Measurements from ENCODE around the gene NRXN3.

DNA sequence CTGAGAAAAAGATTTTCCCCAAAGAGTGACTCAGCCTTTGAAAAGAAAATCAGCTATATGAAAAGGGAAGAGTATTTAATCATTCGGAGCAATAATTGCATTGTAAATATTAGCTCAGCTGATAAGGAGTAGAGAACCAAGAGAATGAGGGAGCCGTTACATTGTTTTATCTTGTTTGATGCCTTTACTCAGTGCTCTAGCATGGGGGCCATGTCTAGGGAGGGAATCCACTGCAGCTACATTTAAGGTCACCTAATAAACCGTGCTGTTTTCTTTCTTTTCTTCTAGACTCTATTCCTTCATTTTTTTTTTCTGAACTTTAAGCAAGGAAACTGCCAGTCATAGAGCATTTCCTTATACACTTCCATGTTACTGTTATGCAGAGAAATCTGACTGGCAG, 1594.2 kb downstream of the NRXN3 start:
- TF ChIP-seq, protein P1, sequence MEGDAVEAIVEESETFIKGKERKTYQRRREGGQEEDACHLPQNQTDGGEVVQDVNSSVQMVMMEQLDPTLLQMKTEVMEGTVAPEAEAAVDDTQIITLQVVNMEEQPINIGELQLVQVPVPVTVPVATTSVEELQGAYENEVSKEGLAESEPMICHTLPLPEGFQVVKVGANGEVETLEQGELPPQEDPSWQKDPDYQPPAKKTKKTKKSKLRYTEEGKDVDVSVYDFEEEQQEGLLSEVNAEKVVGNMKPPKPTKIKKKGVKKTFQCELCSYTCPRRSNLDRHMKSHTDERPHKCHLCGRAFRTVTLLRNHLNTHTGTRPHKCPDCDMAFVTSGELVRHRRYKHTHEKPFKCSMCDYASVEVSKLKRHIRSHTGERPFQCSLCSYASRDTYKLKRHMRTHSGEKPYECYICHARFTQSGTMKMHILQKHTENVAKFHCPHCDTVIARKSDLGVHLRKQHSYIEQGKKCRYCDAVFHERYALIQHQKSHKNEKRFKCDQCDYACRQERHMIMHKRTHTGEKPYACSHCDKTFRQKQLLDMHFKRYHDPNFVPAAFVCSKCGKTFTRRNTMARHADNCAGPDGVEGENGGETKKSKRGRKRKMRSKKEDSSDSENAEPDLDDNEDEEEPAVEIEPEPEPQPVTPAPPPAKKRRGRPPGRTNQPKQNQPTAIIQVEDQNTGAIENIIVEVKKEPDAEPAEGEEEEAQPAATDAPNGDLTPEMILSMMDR (IDR thresholded peaks at IDR 0.05; ENCODE audit: insufficient read depth, low read depth, low read length), result no peak
- no peak for TF ChIP-seq EZH2 (IDR thresholded peaks at IDR 0.05; ENCODE audit: insufficient read depth, low read length)

Measured in astrocyte (in vitro differentiated cells and primary cell).